Stimulated activated naive CD8-positive, alpha-beta T cell treated with anti-CD3 and anti-CD28 coated beads, Interleukin-15, Interleukin-2, amounts not matched to agents 100 ng/mL and 50 ng/mL, for 24 hours (primary cell): ENCODE results near the gene CSTF3.
"Not testable (repeated sequence)": the region's sequence is repeated elsewhere in the genome, so short reads cannot be mapped to it uniquely, and the experiment has no call there.

ENCODE experiments used
- H3K27ac Mint-ChIP-seq: one replicate; pipeline ENCODE4 v1.8.0; 2021; ENCODE audit warnings: mild to moderate bottlenecking, mixed read lengths
- H3K27me3 Mint-ChIP-seq: one replicate; pipeline ENCODE4 v1.8.0; 2021; ENCODE audit warnings: mixed read lengths
- H3K36me3 Mint-ChIP-seq: one replicate; pipeline ENCODE4 v1.8.0; 2021; ENCODE audit warnings: low read depth, mixed read lengths
- H3K4me1 Mint-ChIP-seq: one replicate; pipeline ENCODE4 v1.8.0; 2021; ENCODE audit warnings: low read depth, mixed read lengths
- H3K4me3 Mint-ChIP-seq: one replicate; pipeline ENCODE4 v1.8.0; 2021; ENCODE audit warnings: mild to moderate bottlenecking, mixed read lengths
- H3K9me3 Mint-ChIP-seq: one replicate; pipeline ENCODE4 v1.8.0; 2021; ENCODE audit warnings: mixed read lengths

Gene CSTF3

GRCh38 chr11:33049565-33050408 is 111.5 kb downstream of the CSTF3 start:
- not testable (repeated sequence) for H3K9me3 Mint-ChIP-seq, H3K4me1 Mint-ChIP-seq, H3K27ac Mint-ChIP-seq, H3K27me3 Mint-ChIP-seq, H3K4me3 Mint-ChIP-seq
- peaks cover 48% of the 10 kb centered on the region for H3K36me3 Mint-ChIP-seq

GRCh38 chr11:33048701-33049100 is 112.6 kb downstream of the CSTF3 start:
- not testable (repeated sequence) for H3K27me3 Mint-ChIP-seq, H3K27ac Mint-ChIP-seq, H3K4me1 Mint-ChIP-seq, H3K4me3 Mint-ChIP-seq, H3K9me3 Mint-ChIP-seq
- peaks cover 51% of the 10 kb centered on the region for H3K36me3 Mint-ChIP-seq

- Mint-ChIP-seq H3K27ac (no peak overlapping the region), H3K27me3 (no peaks in the 10 kb centered on the region), H3K4me1 (peaks cover 34% of the 10 kb centered on the region), H3K4me3 (no peak overlapping the region), H3K36me3 (peaks cover 46% of the 10 kb centered on the region), H3K9me3 (no peaks in the 10 kb centered on the region)
These were observed 115.6 kb downstream of the CSTF3 start for GRCh38 chr11:33045551-33046255.

- Mint-ChIP-seq H3K4me3 (no peak overlapping the region), H3K27ac (no peak overlapping the region), H3K27me3 (no peaks in the 10 kb centered on the region), H3K4me1 (peaks cover 41% of the 10 kb centered on the region), H3K36me3 (peaks cover 46% of the 10 kb centered on the region), H3K9me3 (no peaks in the 10 kb centered on the region)
These were observed 117.0 kb downstream of the CSTF3 start for GRCh38 chr11:33044285-33044756.

- H3K36me3 Mint-ChIP-seq: peaks cover 42% of the 10 kb centered on the region
- H3K27ac Mint-ChIP-seq: peak overlapping the region; percentile 17
- H3K4me1 Mint-ChIP-seq: peaks cover 50% of the 10 kb centered on the region
- H3K9me3 Mint-ChIP-seq: no peaks in the 10 kb centered on the region
- no peaks in the 10 kb centered on the region for H3K27me3 Mint-ChIP-seq
- H3K4me3 Mint-ChIP-seq: no peak overlapping the region
These were observed 118.0 kb downstream of the CSTF3 start for GRCh38 chr11:33043221-33043830.

GRCh38 chr11:33040862-33041453 is 120.3 kb downstream of the CSTF3 start:
- peak overlapping the region; percentile 95 for H3K27ac Mint-ChIP-seq
- peaks cover 28% of the 10 kb centered on the region for H3K36me3 Mint-ChIP-seq
- no peaks in the 10 kb centered on the region for H3K9me3 Mint-ChIP-seq
- H3K27me3 Mint-ChIP-seq: peaks cover 5% of the 10 kb centered on the region
- peaks cover 50% of the 10 kb centered on the region for H3K4me1 Mint-ChIP-seq
- H3K4me3 Mint-ChIP-seq: peak overlapping the region; percentile 88

GRCh38 chr11:33040033-33040861 is 121.0 kb downstream of the CSTF3 start:
- Mint-ChIP-seq H3K36me3 (peaks cover 21% of the 10 kb centered on the region), H3K9me3 (no peaks in the 10 kb centered on the region), H3K27me3 (peaks cover 5% of the 10 kb centered on the region), H3K4me1 (peaks cover 50% of the 10 kb centered on the region), H3K4me3 (peak overlapping the region; percentile 88), H3K27ac (peak overlapping the region; percentile 95)

GRCh38 chr11:33039274-33040032 is 121.8 kb downstream of the CSTF3 start, which contains the start of gene TCP11L1:
TSS of gene TCP11L1 (plus strand) at chr11:33039572. CDS start at chr11:33043774, 4,202 bp downstream.
- peaks cover 50% of the 10 kb centered on the region for H3K4me1 Mint-ChIP-seq
- peak within 1 kb of the TSS; percentile 95 for H3K27ac Mint-ChIP-seq
- H3K9me3 Mint-ChIP-seq: no peaks in the 10 kb centered on the region
- H3K27me3 Mint-ChIP-seq: peaks cover 5% of the 10 kb centered on the region
- H3K36me3 Mint-ChIP-seq: peaks cover 13% of the 10 kb centered on the region
- peak within 1 kb of the TSS; percentile 88 for H3K4me3 Mint-ChIP-seq

GRCh38 chr11:33035011-33035410 is 126.3 kb downstream of the CSTF3 start:
- H3K27ac Mint-ChIP-seq: no peak overlapping the region
- no peak overlapping the region for H3K4me3 Mint-ChIP-seq
- H3K36me3 Mint-ChIP-seq: peaks cover 3% of the 10 kb centered on the region
- H3K27me3 Mint-ChIP-seq: peaks cover 5% of the 10 kb centered on the region
- H3K4me1 Mint-ChIP-seq: peaks cover 9% of the 10 kb centered on the region
- H3K9me3 Mint-ChIP-seq: no peaks in the 10 kb centered on the region
